SU-DHL-6 (cell line): ENCODE results near the gene ZNF618.

Source experiments
- EZH2phosphoT487 ChIP-seq: fragments of 200-600 bp; sonication (generic), shearing (Covaris generic); conservative IDR thresholded peaks from 2 replicates; pipeline ENCODE4 v1.6.1; 2018; ENCODE audit warnings: mild to moderate bottlenecking, antibody characterized with exemption, low read length, moderate library complexity, mixed read lengths
- TF ChIP-seq, protein P1 (sequence below): fragments of 200-600 bp; sonication (generic); IDR thresholded peaks from one replicate; pipeline ENCODE4 v1.5.1; 2017; ENCODE audit warnings: antibody characterized with exemption, mild to moderate bottlenecking, low read length, moderate library complexity; ENCODE audit not compliant: insufficient read depth, poor library complexity, severe bottlenecking

DNA sequence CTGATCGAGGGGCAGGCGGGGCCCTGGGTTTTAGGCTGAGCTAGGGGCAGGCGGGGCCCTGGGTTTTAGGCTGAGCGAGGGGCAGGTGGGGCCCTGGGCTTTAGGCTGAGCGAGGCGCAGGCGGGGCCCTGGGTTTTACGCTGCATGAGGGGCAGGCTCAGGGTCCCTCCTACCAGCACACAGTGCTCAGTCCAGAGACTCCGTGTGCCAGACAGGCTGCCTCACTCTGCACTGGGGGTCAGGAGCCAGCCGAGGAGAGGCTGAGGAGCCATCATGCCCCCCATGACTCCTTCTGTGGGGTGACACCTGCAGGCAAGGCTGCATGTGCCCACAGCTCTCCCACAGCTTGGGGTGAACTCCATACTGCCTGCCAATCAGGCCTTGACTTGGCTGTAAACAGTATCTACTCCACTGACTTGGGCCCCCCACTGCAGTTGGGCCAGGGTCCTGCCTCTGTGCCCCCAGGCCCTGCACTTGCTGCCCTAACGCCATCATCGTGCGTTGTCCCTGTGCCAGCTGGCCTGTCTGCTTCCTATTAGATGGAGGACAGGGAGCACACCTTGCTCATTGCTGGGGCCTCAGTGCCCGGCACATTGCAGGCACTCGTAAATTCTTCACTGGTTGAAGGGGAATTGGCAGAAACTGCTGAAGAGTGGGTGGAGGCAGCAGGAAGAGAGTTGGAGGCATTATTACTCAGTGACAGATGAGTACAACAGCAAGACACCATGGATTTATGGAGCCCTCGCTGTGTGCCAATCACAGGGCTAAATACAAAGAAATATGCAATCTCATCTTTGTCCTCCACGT lies 123.3 kb downstream of the ZNF618 start:
- TF ChIP-seq, protein P1, sequence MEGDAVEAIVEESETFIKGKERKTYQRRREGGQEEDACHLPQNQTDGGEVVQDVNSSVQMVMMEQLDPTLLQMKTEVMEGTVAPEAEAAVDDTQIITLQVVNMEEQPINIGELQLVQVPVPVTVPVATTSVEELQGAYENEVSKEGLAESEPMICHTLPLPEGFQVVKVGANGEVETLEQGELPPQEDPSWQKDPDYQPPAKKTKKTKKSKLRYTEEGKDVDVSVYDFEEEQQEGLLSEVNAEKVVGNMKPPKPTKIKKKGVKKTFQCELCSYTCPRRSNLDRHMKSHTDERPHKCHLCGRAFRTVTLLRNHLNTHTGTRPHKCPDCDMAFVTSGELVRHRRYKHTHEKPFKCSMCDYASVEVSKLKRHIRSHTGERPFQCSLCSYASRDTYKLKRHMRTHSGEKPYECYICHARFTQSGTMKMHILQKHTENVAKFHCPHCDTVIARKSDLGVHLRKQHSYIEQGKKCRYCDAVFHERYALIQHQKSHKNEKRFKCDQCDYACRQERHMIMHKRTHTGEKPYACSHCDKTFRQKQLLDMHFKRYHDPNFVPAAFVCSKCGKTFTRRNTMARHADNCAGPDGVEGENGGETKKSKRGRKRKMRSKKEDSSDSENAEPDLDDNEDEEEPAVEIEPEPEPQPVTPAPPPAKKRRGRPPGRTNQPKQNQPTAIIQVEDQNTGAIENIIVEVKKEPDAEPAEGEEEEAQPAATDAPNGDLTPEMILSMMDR = no peak
- no peak for TF ChIP-seq EZH2phosphoT487
